CD14-positive monocyte (primary cell): ENCODE data around the gene SPHKAP. TPM values are rescaled to one million over a fixed set of nuclear protein-coding genes. Genes with fewer than 3 reads are reported as not detected.
A peak's percentile ranks its signal among the peaks of the same experiment; 100 is the strongest.

Experiments
- DNase-seq, 3 donors: peaks; one replicate each; pipeline ENCODE4 v3.0.0-alpha.2; 2011 to 2022
- H2AFZ ChIP-seq: 2 replicates; pipeline ENCODE4 v1.6.0; 2012; ENCODE audit warnings: mild to moderate bottlenecking, low read depth, low read length, inconsistent platforms; ENCODE audit not compliant: insufficient read depth, poor library complexity, severe bottlenecking
- H3K27ac ChIP-seq, 2 donors: 1 replicate in 1 of 2; 2 replicates in 1 of 2; pipeline ENCODE4 v1.5.1; 2012 to 2013; ENCODE audit warnings: low read length in 2 of 2, control low read depth in 1 of 2, inconsistent platforms in 1 of 2, low read depth in 1 of 2, mild to moderate bottlenecking in 1 of 2
- H3K27me3 ChIP-seq, 2 donors: one replicate each; pipeline versions ENCODE4 v1.6.0 to v1.6.1; 2011 to 2013; ENCODE audit warnings: low read length in 2 of 2; ENCODE audit not compliant: control insufficient read depth in 2 of 2, insufficient read depth in 2 of 2
- H3K36me3 ChIP-seq, 2 donors: replicated peaks in 1 of 2; 1 replicate in 1 of 2; 2 replicates in 1 of 2; pipeline versions ENCODE4 v1.5.1 to v1.6.1; 2012 to 2013; ENCODE audit warnings: low read length in 2 of 2, control low read depth in 1 of 2, inconsistent platforms in 1 of 2, mild to moderate bottlenecking in 1 of 2; ENCODE audit not compliant: insufficient read depth in 2 of 2, control insufficient read depth in 1 of 2
- H3K4me1 ChIP-seq, 2 donors: 1 replicate in 1 of 2; 2 replicates in 1 of 2; pipeline versions ENCODE4 v1.5.1 to v1.6.1; 2012 to 2013; ENCODE audit warnings: low read length in 2 of 2, control low read depth in 1 of 2, inconsistent platforms in 1 of 2, mild to moderate bottlenecking in 1 of 2, moderate library complexity in 1 of 2; ENCODE audit not compliant: insufficient read depth in 2 of 2, control insufficient read depth in 1 of 2
- H3K4me2 ChIP-seq: replicated peaks from 2 replicates; pipeline ENCODE3; 2012; ENCODE audit warnings: low read length, moderate library complexity, mild to moderate bottlenecking; ENCODE audit not compliant: poor library complexity, severe bottlenecking; ENCODE audit errors: extremely low read depth
- H3K4me3 ChIP-seq, 3 experiments: fragments of 200-600 bp in 1 of 3; sonication (generic) in 1 of 3; replicated peaks in 1 of 3; 1 replicate in 2 of 3; 2 replicates in 1 of 3; pipeline ENCODE4 v1.5.1; 2011 to 2013; ENCODE audit warnings: low read length in 3 of 3, mild to moderate bottlenecking in 3 of 3, control low read depth in 2 of 3, low read depth in 2 of 3, inconsistent platforms in 1 of 3, moderate library complexity in 1 of 3
- H3K79me2 ChIP-seq: 2 replicates; pipeline ENCODE4 v1.6.0; 2012; ENCODE audit warnings: mild to moderate bottlenecking, control low read depth, inconsistent platforms, low read length, moderate library complexity; ENCODE audit not compliant: insufficient read depth
- H3K9ac ChIP-seq: 2 replicates; pipeline ENCODE4 v1.6.0; 2017; ENCODE audit warnings: low read length, mild to moderate bottlenecking; ENCODE audit not compliant: insufficient read depth, poor library complexity, severe bottlenecking
- H3K9me3 ChIP-seq, 2 donors: replicated peaks in 1 of 2; 1 replicate in 1 of 2; 2 replicates in 1 of 2; pipeline versions ENCODE4 v1.5.1 to v1.6.1; 2012 to 2013; ENCODE audit warnings: low read length in 2 of 2, control low read depth in 1 of 2; ENCODE audit not compliant: control insufficient read depth in 1 of 2, insufficient read depth in 1 of 2
- H4K20me1 ChIP-seq: 2 replicates; pipeline ENCODE4 v1.6.0; 2012; ENCODE audit warnings: mild to moderate bottlenecking, low read length, control low read depth, moderate library complexity; ENCODE audit not compliant: insufficient read depth
- H3K27ac Mint-ChIP-seq, 7 donors: one replicate each; pipeline ENCODE4 v1.8.0; 2020; ENCODE audit warnings: mild to moderate bottlenecking in 7 of 7, mixed read lengths in 7 of 7, moderate library complexity in 6 of 7, inconsistent platforms in 2 of 7
- H3K27me3 Mint-ChIP-seq, 3 donors: one replicate each; pipeline ENCODE4 v1.8.0; 2021 to 2022; ENCODE audit warnings: low read depth in 3 of 3, mild to moderate bottlenecking in 3 of 3, mixed read lengths in 3 of 3, moderate library complexity in 3 of 3, inconsistent platforms in 1 of 3
- H3K36me3 Mint-ChIP-seq, 2 donors: one replicate each; pipeline ENCODE4 v1.8.0; 2020; ENCODE audit warnings: mixed read lengths in 2 of 2, inconsistent platforms in 1 of 2, mild to moderate bottlenecking in 1 of 2
- H3K4me1 Mint-ChIP-seq: one replicate; pipeline ENCODE4 v1.8.0; 2020; ENCODE audit warnings: mild to moderate bottlenecking, mixed read lengths
- H3K4me3 Mint-ChIP-seq, 2 donors: one replicate each; pipeline ENCODE4 v1.8.0; 2020; ENCODE audit warnings: mild to moderate bottlenecking in 2 of 2, mixed read lengths in 2 of 2, moderate library complexity in 1 of 2
- H3K9me3 Mint-ChIP-seq, 7 donors: one replicate each; pipeline ENCODE4 v1.8.0; 2020 to 2022; ENCODE audit warnings: mixed read lengths in 7 of 7, mild to moderate bottlenecking in 6 of 7, moderate library complexity in 6 of 7, inconsistent platforms in 2 of 7
- CTCF ChIP-seq: fragments of 200-600 bp; IDR thresholded peaks from one replicate; pipeline ENCODE4 v1.8.0; 2022; ENCODE audit warnings: antibody characterized with exemption, mild to moderate bottlenecking
- WGBS: methylation state at CpG from one replicate; pipeline ENCODE4 v1.1.5; 2013; ENCODE audit warnings: missing lambda C conversion rate; ENCODE audit not compliant: insufficient coverage; 5-methylcytosine and 5-hydroxymethylcytosine counted together
- intact Hi-C, 2 donors: fragments of 100-400 bp; cut with micrococcal nuclease; formaldehyde crosslinking; loops; one replicate each; pipeline versions ENCODE4 v1.15.0 to v1.15.1; 2023
- polyA minus RNA-seq: library from RNA; depleted of rRNA, polyadenylated mRNA; stranded (reverse); fragments of >200 nt; gene quantifications from 2 replicates; pipeline ENCODE4 v1.2.3, GENCODE V29; 2012
- polyA plus RNA-seq, 3 donors: library from polyadenylated mRNA; depleted of rRNA in 1 of 3; unstranded in 2 of 3; stranded (reverse) in 1 of 3; fragments of 300-500 nt in 2 of 3; fragments of >200 nt in 1 of 3; fragmentation: Illumina TruSeq in 2 of 3; gene quantifications; 1 replicate in 2 of 3; 2 replicates in 1 of 3; pipeline ENCODE4 v1.2.3, GENCODE V29; 2012 to 2021
- total RNA-seq, 12 experiments: library from RNA in 1 of 12; stranded (reverse) in 1 of 12; fragments of 120-200 nt in 1 of 12; gene quantifications; one replicate each; pipeline ENCODE4 v1.2.4 and lab custom pipeline; 2013 to 2026; ENCODE audit warnings: mixed read lengths in 6 of 12, inconsistent platforms in 1 of 12

SPHKAP gene
- total RNA-seq (2013): not detected
- polyA plus RNA-seq (not detected), polyA minus RNA-seq (not detected in 2 replicates), total RNA-seq (lab: John Stamatoyannopoulos, UW) (0 to 13.1 (median 0.07) reads per million in 11 experiments)

- WGBS: 2% methylated on average over 55 of the region's 56 CpGs
- H3K27ac ChIP-seq: no peak within 1 kb of the TSS
- no peaks in the 10 kb centered on the region for H3K36me3 ChIP-seq
- peaks cover 9 to 10% of the 10 kb centered on the region in 2 donors for H3K9me3 ChIP-seq
- no peaks in the 10 kb centered on the region for H3K4me1 ChIP-seq
- Mint-ChIP-seq H3K36me3 (no peaks in the 10 kb centered on the region), H3K4me1 (no peaks in the 10 kb centered on the region), H3K27ac (peak within 1 kb of the TSS in 1 of 7 donors; percentile 25), H3K9me3 (peaks cover 6 to 19% (median 14%) of the 10 kb centered on the region in 7 donors), H3K4me3 (peak within 1 kb of the TSS in 1 of 2 donors; percentile 64), H3K27me3 (peaks cover 13 to 20% (median 19%) of the 10 kb centered on the region in 3 donors)
- intact Hi-C loops: no loop called here
- H2AFZ ChIP-seq: no peak within 1 kb of the TSS
- peaks cover 0 to 23% of the 10 kb centered on the region in 2 donors for H3K27me3 ChIP-seq
- H3K79me2 ChIP-seq: no peaks in the 10 kb centered on the region
- no peak for DNase-seq
- TF ChIP-seq CTCF: no peak
- no peak within 1 kb of the TSS for H3K4me3 ChIP-seq
- H3K9ac ChIP-seq: no peak within 1 kb of the TSS
- H3K4me2 ChIP-seq: no peak within 1 kb of the TSS
- no peaks in the 10 kb centered on the region for H4K20me1 ChIP-seq
These were observed at the start of gene SPHKAP for GRCh38 chr2:228181098-228182019. Gene SPHKAP (minus strand): TSS chr2:228181687. CDS start chr2:228181598, 89 bp downstream.

GRCh38 chr2:228227466-228227865 lies 46.0 kb upstream of the SPHKAP start:
- no peak for TF ChIP-seq CTCF
- H3K27ac Mint-ChIP-seq: no peak overlapping the region
- Histone ChIP-seq H3K27ac (no peak overlapping the region), H3K36me3 (no peaks in the 10 kb centered on the region), H2AFZ (no peak overlapping the region), H4K20me1 (no peaks in the 10 kb centered on the region), H3K79me2 (no peaks in the 10 kb centered on the region), H3K4me3 (no peak overlapping the region), H3K4me2 (no peak overlapping the region), H3K4me1 (no peaks in the 10 kb centered on the region), H3K9me3 (no peaks in the 10 kb centered on the region), H3K9ac (no peak overlapping the region), H3K27me3 (no peaks in the 10 kb centered on the region)
- no peaks in the 10 kb centered on the region for H3K36me3 Mint-ChIP-seq
- no peaks in the 10 kb centered on the region for H3K4me1 Mint-ChIP-seq
- intact Hi-C loops: no loop called here
- no peaks in the 10 kb centered on the region for H3K27me3 Mint-ChIP-seq
- no peak for DNase-seq
- peaks cover 0 to 6% (median 2%) of the 10 kb centered on the region in 7 donors for H3K9me3 Mint-ChIP-seq
- H3K4me3 Mint-ChIP-seq: no peak overlapping the region
- WGBS: 87% methylated on average over 4 of the region's 6 CpGs
